Fibroblast of villous mesenchyme (primary cell): ENCODE results near the gene PHF1. TPM values are rescaled to one million over a fixed set of nuclear protein-coding genes. Genes with fewer than 3 reads are reported as not detected.

Experiments
- DNase-seq: peaks from one replicate; pipeline ENCODE4 v3.0.0-alpha.2; 2010; ENCODE audit warnings: low read depth
- H3K4me3 ChIP-seq: 2 replicates; pipeline ENCODE4 v1.5.1; 2011; ENCODE audit warnings: low read depth, mild to moderate bottlenecking, low read length
- total RNA-seq: library from RNA; depleted of rRNA; stranded (reverse); fragments of >200 nt; gene quantifications from 2 replicates; pipeline ENCODE4 v1.2.3, GENCODE V29; 2012
- TF ChIP-seq, protein P1 (sequence below): IDR thresholded peaks from 2 replicates; pipeline ENCODE4 v1.5.1; 2012; ENCODE audit warnings: low read depth, mild to moderate bottlenecking, low read length; ENCODE audit not compliant: insufficient read depth

The PHF1 gene
- total RNA-seq, 1 donor = 30.2 TPM

GRCh38 chr6:33445119-33445603, 34.3 kb downstream of the PHF1 start:
- H3K4me3 ChIP-seq = no peak overlapping the region
- DNase-seq = no peak
- TF ChIP-seq, protein P1, sequence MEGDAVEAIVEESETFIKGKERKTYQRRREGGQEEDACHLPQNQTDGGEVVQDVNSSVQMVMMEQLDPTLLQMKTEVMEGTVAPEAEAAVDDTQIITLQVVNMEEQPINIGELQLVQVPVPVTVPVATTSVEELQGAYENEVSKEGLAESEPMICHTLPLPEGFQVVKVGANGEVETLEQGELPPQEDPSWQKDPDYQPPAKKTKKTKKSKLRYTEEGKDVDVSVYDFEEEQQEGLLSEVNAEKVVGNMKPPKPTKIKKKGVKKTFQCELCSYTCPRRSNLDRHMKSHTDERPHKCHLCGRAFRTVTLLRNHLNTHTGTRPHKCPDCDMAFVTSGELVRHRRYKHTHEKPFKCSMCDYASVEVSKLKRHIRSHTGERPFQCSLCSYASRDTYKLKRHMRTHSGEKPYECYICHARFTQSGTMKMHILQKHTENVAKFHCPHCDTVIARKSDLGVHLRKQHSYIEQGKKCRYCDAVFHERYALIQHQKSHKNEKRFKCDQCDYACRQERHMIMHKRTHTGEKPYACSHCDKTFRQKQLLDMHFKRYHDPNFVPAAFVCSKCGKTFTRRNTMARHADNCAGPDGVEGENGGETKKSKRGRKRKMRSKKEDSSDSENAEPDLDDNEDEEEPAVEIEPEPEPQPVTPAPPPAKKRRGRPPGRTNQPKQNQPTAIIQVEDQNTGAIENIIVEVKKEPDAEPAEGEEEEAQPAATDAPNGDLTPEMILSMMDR = no peak

GRCh38 chr6:33446356-33446755, 35.5 kb downstream of the PHF1 start:
- TF ChIP-seq, protein P1 = no peak
- DNase-seq = no peak
- no peak overlapping the region for H3K4me3 ChIP-seq

- DNase-seq = no peak
These were observed 39.6 kb downstream of the PHF1 start for GRCh38 chr6:33450434-33450833.

GRCh38 chr6:33451606-33452005, 40.8 kb downstream of the PHF1 start:
- TF ChIP-seq, protein P1 = no peak
- no peak overlapping the region for H3K4me3 ChIP-seq
- DNase-seq = no peak

More at GRCh38 chr6:33450434-33450833, 39.6 kb downstream of the PHF1 start:
- TF ChIP-seq, protein P1 = no peak
- no peak overlapping the region for H3K4me3 ChIP-seq

DNA sequence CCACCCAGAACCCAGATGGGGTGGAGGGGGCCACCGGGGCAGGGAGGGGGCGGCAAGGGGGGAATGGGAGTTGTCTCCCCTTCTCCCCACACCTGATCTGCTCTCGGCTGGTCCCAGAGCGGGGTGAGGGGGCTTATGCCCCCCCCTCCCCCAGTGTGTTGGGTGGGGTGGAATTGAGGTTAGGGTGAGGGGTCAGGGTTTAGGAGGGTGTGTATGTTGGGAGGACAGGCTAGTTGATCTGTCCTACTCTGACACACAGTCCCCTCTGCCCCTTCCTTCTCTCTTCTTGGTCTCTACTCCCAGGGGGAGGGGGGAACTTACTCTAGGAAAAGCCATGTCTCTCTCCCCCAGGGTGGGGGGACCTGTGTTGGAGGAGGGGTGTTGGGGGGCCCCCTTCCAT, 41.7 kb downstream of the PHF1 start:
- TF ChIP-seq, protein P1 = no peak
- no peak overlapping the region for H3K4me3 ChIP-seq
- no peak for DNase-seq

GRCh38 chr6:33453393-33454008, 42.7 kb downstream of the PHF1 start:
- H3K4me3 ChIP-seq = peak overlapping the region; percentile 95
- peak; percentile 11 for DNase-seq
- TF ChIP-seq, protein P1 = no peak
